Lung (tissue), 12 donors: Measurements from ENCODE around the gene KLHL6. TPM values are rescaled to one million over a fixed set of nuclear protein-coding genes. Genes with fewer than 3 reads are reported as not detected.

Source experiments
- ATAC-seq: fragments of 200-7000 bp; cut with Tn5 transposase; one replicate; pipeline ENCODE4 v1.9.1; 2020; ENCODE audit warnings: moderate number of reproducible peaks; ENCODE audit not compliant: insufficient read depth, low FRiP score
- DNase-seq, 3 donors: peaks; one replicate each; pipeline ENCODE4 v3.0.0-alpha.2; 2013 to 2017
- H3K27ac ChIP-seq, 2 donors: one replicate each; pipeline ENCODE4 v1.5.1; 2013; ENCODE audit warnings: mild to moderate bottlenecking in 2 of 2, moderate library complexity in 2 of 2, control low read depth in 1 of 2, inconsistent platforms in 1 of 2, low read depth in 1 of 2, low read length in 1 of 2
- H3K27me3 ChIP-seq, 3 donors: one replicate each; pipeline ENCODE4 v1.5.1; 2013; ENCODE audit warnings: low read length in 2 of 3; ENCODE audit not compliant: control insufficient read depth in 3 of 3, insufficient read depth in 3 of 3
- H3K36me3 ChIP-seq, 4 donors: one replicate each; pipeline ENCODE4 v1.5.1; 2013; ENCODE audit warnings: low read length in 4 of 4, mild to moderate bottlenecking in 1 of 4, moderate library complexity in 1 of 4; ENCODE audit not compliant: control insufficient read depth in 4 of 4, insufficient read depth in 4 of 4
- H3K4me1 ChIP-seq, 5 donors: one replicate each; pipeline ENCODE4 v1.5.1; 2013; ENCODE audit warnings: low read length in 5 of 5, mild to moderate bottlenecking in 2 of 5, moderate library complexity in 1 of 5; ENCODE audit not compliant: control insufficient read depth in 5 of 5, insufficient read depth in 5 of 5
- H3K4me3 ChIP-seq: one replicate; pipeline ENCODE4 v1.5.1; 2013; ENCODE audit warnings: mild to moderate bottlenecking, control low read depth, moderate library complexity
- H3K9ac ChIP-seq, 2 donors: one replicate each; pipeline ENCODE4 v1.5.1; 2013; ENCODE audit warnings: low read length in 2 of 2, control low read depth in 1 of 2; ENCODE audit not compliant: insufficient read depth in 1 of 2
- H3K9me3 ChIP-seq, 4 donors: one replicate each; pipeline ENCODE4 v1.5.1; 2013; ENCODE audit warnings: low read length in 3 of 4, mild to moderate bottlenecking in 1 of 4, moderate library complexity in 1 of 4; ENCODE audit not compliant: control insufficient read depth in 4 of 4, insufficient read depth in 3 of 4
- WGBS, 2 donors: extraction: QIAGEN DNeasy Blood & Tissue Kit; methylation state at CpG; one replicate each; pipeline ENCODE4 v1.1.7; 2013; 5-methylcytosine and 5-hydroxymethylcytosine counted together
- polyA plus RNA-seq, 2 donors: library from polyadenylated mRNA; stranded (reverse); fragments of 200-250 nt; gene quantifications; one replicate each; pipeline ENCODE4 v1.2.1, GENCODE V29; 2013
- total RNA-seq, 2 donors: library from RNA; depleted of rRNA in 1 of 2; stranded (reverse); fragments of >200 nt in 1 of 2; gene quantifications; one replicate each; pipeline ENCODE4 v1.2.1, GENCODE V29; 2014 to 2021
- TF ChIP-seq, protein P1 (sequence below): IDR thresholded peaks from 2 replicates; pipeline ENCODE4 v1.5.1; 2012; ENCODE audit warnings: mild to moderate bottlenecking; ENCODE audit errors: control extremely low read depth, extremely low read depth
- donor health status: control.
- donor health status: control.
- donor health status: Bipolar disorder and iron deficiency.
- donor health status: healthy.
- donor health status: DM: yes; HTN: yes; CAD: no.

KLHL6 gene
- total and polyA plus RNA-seq, 4 donors, result 3.4 to 18.0 (median 14.1) TPM

DNA sequence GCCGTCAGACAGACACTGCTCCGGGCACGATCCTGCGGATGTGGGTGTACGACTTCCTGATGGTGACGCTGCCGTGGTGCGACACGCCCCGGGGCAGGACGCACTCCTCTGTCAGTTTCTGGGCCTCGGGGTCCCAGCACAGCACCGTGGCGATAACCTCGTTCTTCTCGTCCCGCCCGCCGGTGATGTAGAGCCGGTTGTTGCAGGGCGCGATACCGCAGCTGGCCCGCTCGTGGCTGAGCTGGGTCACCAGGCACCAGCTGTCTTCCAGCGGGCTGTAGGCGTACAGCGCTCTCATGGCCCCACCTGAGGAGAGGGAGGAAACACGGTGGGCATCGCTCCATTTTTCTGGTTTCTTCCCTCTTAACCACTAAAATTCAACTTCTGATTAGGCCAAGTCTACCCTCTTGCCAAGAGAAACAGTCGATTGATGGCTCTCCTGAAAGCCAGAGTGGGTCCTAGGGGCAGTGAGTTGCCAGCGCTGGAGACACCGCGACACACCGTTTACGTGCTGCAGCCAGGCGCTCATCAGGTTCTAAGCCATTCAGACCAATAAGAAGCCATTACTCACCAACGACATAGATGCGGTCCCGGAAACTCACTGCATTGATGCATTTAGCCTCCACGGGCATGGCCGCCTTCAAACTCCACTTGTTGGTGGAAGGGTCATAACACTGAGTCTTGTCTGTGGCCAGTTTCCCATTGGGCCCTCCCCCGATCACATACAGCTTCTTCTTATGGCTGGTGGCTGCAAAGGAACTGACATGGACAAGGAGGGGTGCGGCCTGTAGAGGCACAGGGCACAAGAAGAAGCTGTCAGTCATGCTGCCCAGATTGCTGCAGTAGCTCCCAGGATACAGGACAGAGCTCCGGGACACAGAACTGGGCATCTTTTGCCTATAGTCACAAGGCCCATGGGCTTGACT is 63.3 kb downstream of the KLHL6 start:
- H3K27ac ChIP-seq, result no peak overlapping the region
- ATAC-seq, result no peak
- H3K27me3 ChIP-seq, result no peaks in the 10 kb centered on the region
- peaks cover 0 to 5% (median 0%) of the 10 kb centered on the region in 5 donors for H3K4me1 ChIP-seq
- no peak for DNase-seq
- no peak overlapping the region for H3K4me3 ChIP-seq
- H3K36me3 ChIP-seq, result peaks cover 0 to 8% (median 1%) of the 10 kb centered on the region in 4 donors
- H3K9me3 ChIP-seq, result no peaks in the 10 kb centered on the region
- WGBS, 2 donors, result 95 to 96% methylated on average over 44 to 45 of the region's 45 CpGs
- TF ChIP-seq, protein P1, sequence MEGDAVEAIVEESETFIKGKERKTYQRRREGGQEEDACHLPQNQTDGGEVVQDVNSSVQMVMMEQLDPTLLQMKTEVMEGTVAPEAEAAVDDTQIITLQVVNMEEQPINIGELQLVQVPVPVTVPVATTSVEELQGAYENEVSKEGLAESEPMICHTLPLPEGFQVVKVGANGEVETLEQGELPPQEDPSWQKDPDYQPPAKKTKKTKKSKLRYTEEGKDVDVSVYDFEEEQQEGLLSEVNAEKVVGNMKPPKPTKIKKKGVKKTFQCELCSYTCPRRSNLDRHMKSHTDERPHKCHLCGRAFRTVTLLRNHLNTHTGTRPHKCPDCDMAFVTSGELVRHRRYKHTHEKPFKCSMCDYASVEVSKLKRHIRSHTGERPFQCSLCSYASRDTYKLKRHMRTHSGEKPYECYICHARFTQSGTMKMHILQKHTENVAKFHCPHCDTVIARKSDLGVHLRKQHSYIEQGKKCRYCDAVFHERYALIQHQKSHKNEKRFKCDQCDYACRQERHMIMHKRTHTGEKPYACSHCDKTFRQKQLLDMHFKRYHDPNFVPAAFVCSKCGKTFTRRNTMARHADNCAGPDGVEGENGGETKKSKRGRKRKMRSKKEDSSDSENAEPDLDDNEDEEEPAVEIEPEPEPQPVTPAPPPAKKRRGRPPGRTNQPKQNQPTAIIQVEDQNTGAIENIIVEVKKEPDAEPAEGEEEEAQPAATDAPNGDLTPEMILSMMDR, result no peak
- H3K9ac ChIP-seq, result no peak overlapping the region

DNA sequence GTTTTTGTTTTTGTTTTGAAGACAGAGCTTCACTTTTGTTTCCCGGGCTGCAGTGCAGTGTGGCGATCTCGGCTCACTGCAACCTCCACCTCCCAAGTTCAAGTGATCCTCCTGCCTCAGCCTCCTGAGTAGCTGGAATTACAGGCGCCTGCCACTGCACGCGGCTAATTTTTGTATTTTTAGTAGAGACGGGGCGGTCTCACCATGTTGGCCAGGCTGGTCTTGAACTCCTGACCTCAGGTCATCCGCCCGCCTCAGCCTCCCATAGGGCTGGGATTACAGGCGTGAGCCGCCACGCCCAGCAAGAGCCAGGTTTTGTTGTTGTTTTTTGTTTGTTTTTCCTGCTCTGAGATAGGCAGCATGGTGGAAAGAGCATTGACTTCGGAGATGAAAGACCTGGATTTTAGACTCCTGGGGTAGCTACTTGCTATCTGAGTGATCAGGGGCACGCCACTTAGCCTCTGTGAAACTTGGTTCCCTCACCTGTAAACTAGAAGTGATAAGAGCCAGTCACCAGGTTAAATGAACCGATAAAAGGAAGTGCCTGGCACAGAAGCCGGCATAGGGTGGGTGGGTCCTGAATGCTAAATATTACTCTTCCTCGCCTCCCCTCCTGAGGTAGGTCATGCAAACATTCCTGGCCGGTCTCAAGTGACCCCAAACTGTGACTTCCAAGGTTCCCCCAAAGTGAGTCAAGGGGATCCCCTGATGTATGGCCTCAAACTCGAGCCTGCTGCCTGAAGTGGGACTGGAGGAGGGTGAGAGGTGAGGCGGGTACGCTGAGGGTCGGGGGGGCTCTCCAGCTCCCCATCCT is 64.2 kb downstream of the KLHL6 start:
- Histone ChIP-seq H3K4me3 (no peak overlapping the region), H3K4me1 (peaks cover 0 to 5% (median 0%) of the 10 kb centered on the region in 5 donors), H3K9ac (no peak overlapping the region), H3K36me3 (peaks cover 0 to 8% (median 1%) of the 10 kb centered on the region in 4 donors), H3K27ac (no peak overlapping the region), H3K27me3 (no peaks in the 10 kb centered on the region), H3K9me3 (no peaks in the 10 kb centered on the region)
- no peak for ATAC-seq
- no peak for DNase-seq
- 87% methylated on average over 23 of the region's 23 CpGs for WGBS, 2 donors
- TF ChIP-seq, protein P1, result no peak

DNA sequence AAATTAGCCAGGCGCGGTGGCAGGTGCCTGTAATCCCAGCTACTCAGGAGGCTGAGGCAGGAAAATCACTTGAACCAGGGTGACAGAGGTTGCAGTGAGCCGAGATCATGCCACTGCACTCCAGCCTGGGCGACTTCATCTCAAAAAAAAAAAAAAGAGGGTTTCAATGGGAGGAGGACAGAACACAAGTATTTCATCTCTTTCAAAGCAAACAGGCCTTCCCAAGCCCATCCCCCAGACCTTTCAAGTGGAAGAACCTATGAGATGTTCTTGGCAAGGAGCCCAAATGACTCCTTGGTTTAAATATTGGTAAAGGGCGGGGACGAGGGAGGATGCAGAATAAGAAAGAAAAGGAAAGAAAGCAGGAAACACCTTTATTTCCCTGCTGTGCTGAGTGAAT is 64.9 kb downstream of the KLHL6 start:
- no peaks in the 10 kb centered on the region for H3K9me3 ChIP-seq
- no peak overlapping the region for H3K27ac ChIP-seq
- H3K36me3 ChIP-seq, result peaks cover 0 to 8% (median 1%) of the 10 kb centered on the region in 4 donors
- no peaks in the 10 kb centered on the region for H3K27me3 ChIP-seq
- TF ChIP-seq, protein P1, result no peak
- ATAC-seq, result no peak
- DNase-seq, result peak in 2 of 3 donors; percentile 69 to 82
- H3K4me1 ChIP-seq, result peaks cover 0 to 5% (median 0%) of the 10 kb centered on the region in 5 donors
- H3K9ac ChIP-seq, result no peak overlapping the region
- WGBS, 2 donors, result 58 to 64% methylated on average over 6 of the region's 6 CpGs
- no peak overlapping the region for H3K4me3 ChIP-seq
